Ascending aorta (tissue), 2 donors: ENCODE data around the gene ABLIM3. TPM values are rescaled to one million over a fixed set of nuclear protein-coding genes. Genes with fewer than 3 reads are reported as not detected.

Experiments
- DNase-seq, 2 donors: peaks; one replicate each; pipeline ENCODE4 v3.0.0-alpha.2; 2019; ENCODE audit warnings: low spot score in 2 of 2
- H3K27ac ChIP-seq, 2 donors: fragments of 200-600 bp; sonication (generic); one replicate each; pipeline ENCODE4 v1.5.1; 2016 to 2017; ENCODE audit warnings: mild to moderate bottlenecking in 1 of 2
- H3K27me3 ChIP-seq: fragments of 200-600 bp; sonication (generic); one replicate; pipeline ENCODE4 v1.5.1; 2017
- H3K36me3 ChIP-seq, 2 donors: fragments of 200-600 bp; sonication (generic); one replicate each; pipeline ENCODE4 v1.5.1; 2016
- H3K4me1 ChIP-seq, 2 donors: fragments of 200-600 bp; sonication (generic); one replicate each; pipeline ENCODE4 v1.5.1; 2016 to 2017; ENCODE audit warnings: mild to moderate bottlenecking in 1 of 2
- H3K4me3 ChIP-seq, 2 donors: fragments of 200-600 bp; sonication (generic); one replicate each; pipeline ENCODE4 v1.5.1; 2016 to 2017; ENCODE audit warnings: mild to moderate bottlenecking in 1 of 2
- H3K9me3 ChIP-seq, 2 donors: fragments of 200-600 bp; sonication (generic); one replicate each; pipeline ENCODE4 v1.5.1; 2016
- CTCF ChIP-seq, 3 experiments: fragments of 200-600 bp in 2 of 3; fragments of 450-650 bp in 1 of 3; sonication (generic) in 2 of 3; IDR thresholded peaks; one replicate each; pipeline ENCODE4 v1.5.1; 2016 to 2019; ENCODE audit warnings: antibody characterized with exemption in 3 of 3, mild to moderate bottlenecking in 1 of 3, moderate library complexity in 1 of 3
- intact Hi-C: fragments of 100-400 bp; cut with DNase I; formaldehyde crosslinking; loops from one replicate; pipeline ENCODE4 v1.15.1; 2023
- total RNA-seq: library from RNA; depleted of rRNA; stranded (reverse); fragments of >200 nt; gene quantifications from one replicate; pipeline ENCODE4 v1.1.0, GENCODE V29; 2016

Gene ABLIM3
- total RNA-seq, 1 donor from 2014 or later: 25.8 TPM

- H3K27ac ChIP-seq: no peak overlapping the region
- H3K4me1 ChIP-seq: no peaks in the 10 kb centered on the region
- TF ChIP-seq CTCF (IDR thresholded peaks at IDR 0.05): no peak
- no peaks in the 10 kb centered on the region for H3K27me3 ChIP-seq
- H3K36me3 ChIP-seq: peaks cover 2 to 21% of the 10 kb centered on the region in 2 donors
- no peak overlapping the region for H3K4me3 ChIP-seq
- no peaks in the 10 kb centered on the region for H3K9me3 ChIP-seq
- intact Hi-C loops: no loop called here
- no peak for DNase-seq
Observed at GRCh38 chr5:149254506-149254905, 113.2 kb downstream of the ABLIM3 start.

GRCh38 chr5:149256451-149256850, 115.2 kb downstream of the ABLIM3 start:
- DNase-seq: no peak
- H3K36me3 ChIP-seq: peaks cover 0 to 12% of the 10 kb centered on the region in 2 donors
- H3K4me1 ChIP-seq: no peaks in the 10 kb centered on the region
- no peak overlapping the region for H3K4me3 ChIP-seq
- no peaks in the 10 kb centered on the region for H3K9me3 ChIP-seq
- H3K27me3 ChIP-seq: no peaks in the 10 kb centered on the region
- H3K27ac ChIP-seq: no peak overlapping the region
- TF ChIP-seq CTCF (IDR thresholded peaks at IDR 0.05): no peak
- intact Hi-C loops: no loop called here

- intact Hi-C loops: no loop called here
- Histone ChIP-seq H3K27me3 (no peaks in the 10 kb centered on the region), H3K4me1 (no peaks in the 10 kb centered on the region), H3K9me3 (no peaks in the 10 kb centered on the region), H3K4me3 (no peak overlapping the region), H3K27ac (no peak overlapping the region), H3K36me3 (peaks cover 0 to 5% of the 10 kb centered on the region in 2 donors)
- no peak for DNase-seq
- no peak for TF ChIP-seq CTCF (IDR thresholded peaks at IDR 0.05)
Observed at GRCh38 chr5:149257131-149257530, 115.8 kb downstream of the ABLIM3 start.

- Histone ChIP-seq H3K27ac (no peak overlapping the region), H3K36me3 (no peaks in the 10 kb centered on the region), H3K4me1 (no peaks in the 10 kb centered on the region), H3K9me3 (no peaks in the 10 kb centered on the region), H3K4me3 (no peak overlapping the region), H3K27me3 (no peaks in the 10 kb centered on the region)
- intact Hi-C loops: no loop called here
- TF ChIP-seq CTCF (IDR thresholded peaks at IDR 0.05): no peak
- DNase-seq: no peak
Observed at GRCh38 chr5:149257889-149258705, 116.8 kb downstream of the ABLIM3 start.

GRCh38 chr5:149260761-149261160, 119.5 kb downstream of the ABLIM3 start:
- intact Hi-C loops: no loop called here
- H3K27ac ChIP-seq: no peak overlapping the region
- H3K36me3 ChIP-seq: no peaks in the 10 kb centered on the region
- DNase-seq: no peak
- TF ChIP-seq CTCF (IDR thresholded peaks at IDR 0.05): no peak
- H3K4me1 ChIP-seq: no peaks in the 10 kb centered on the region
- H3K9me3 ChIP-seq: no peaks in the 10 kb centered on the region
- H3K27me3 ChIP-seq: no peaks in the 10 kb centered on the region
- no peak overlapping the region for H3K4me3 ChIP-seq
